Immature natural killer cell (primary cell): ENCODE measurements around the gene ZNF467. TPM values are rescaled to one million over a fixed set of nuclear protein-coding genes. Genes with fewer than 3 reads are reported as not detected.

Source experiments
- DNase-seq, 3 donors: peaks; one replicate each; pipeline ENCODE4 v3.0.0; 2022; ENCODE audit warnings: mixed read lengths in 1 of 3
- H3K27ac Mint-ChIP-seq, 6 donors: one replicate each; pipeline ENCODE4 v1.8.0; 2020; ENCODE audit warnings: mixed read lengths in 6 of 6, mild to moderate bottlenecking in 5 of 6, inconsistent platforms in 4 of 6, moderate library complexity in 3 of 6
- H3K27me3 Mint-ChIP-seq, 3 donors: one replicate each; pipeline ENCODE4 v1.8.0; 2020 to 2021; ENCODE audit warnings: low read depth in 3 of 3, mild to moderate bottlenecking in 3 of 3, mixed read lengths in 3 of 3, moderate library complexity in 3 of 3, inconsistent platforms in 1 of 3
- H3K36me3 Mint-ChIP-seq, 3 donors: one replicate each; pipeline ENCODE4 v1.8.0; 2020; ENCODE audit warnings: mixed read lengths in 3 of 3, inconsistent platforms in 2 of 3, mild to moderate bottlenecking in 2 of 3
- H3K4me1 Mint-ChIP-seq, 2 donors: one replicate each; pipeline ENCODE4 v1.8.0; 2020; ENCODE audit warnings: inconsistent platforms in 2 of 2, mild to moderate bottlenecking in 2 of 2, mixed read lengths in 2 of 2, moderate library complexity in 1 of 2
- H3K4me3 Mint-ChIP-seq, 5 donors: one replicate each; pipeline ENCODE4 v1.8.0; 2020; ENCODE audit warnings: mild to moderate bottlenecking in 5 of 5, mixed read lengths in 5 of 5, inconsistent platforms in 3 of 5, moderate library complexity in 3 of 5
- H3K9me3 Mint-ChIP-seq, 6 donors: one replicate each; pipeline ENCODE4 v1.8.0; 2020; ENCODE audit warnings: mild to moderate bottlenecking in 6 of 6, mixed read lengths in 6 of 6, inconsistent platforms in 4 of 6, moderate library complexity in 3 of 6
- polyA plus RNA-seq, 3 donors: library from polyadenylated mRNA; unstranded; fragments of 300-500 nt; fragmentation: Illumina TruSeq; gene quantifications; one replicate each; pipeline ENCODE4 v1.2.3, GENCODE V29; 2021

The ZNF467 gene
- polyA plus RNA-seq, 3 donors from 2014 or later: 1.5 to 2.3 TPM; not detected in 1

DNA sequence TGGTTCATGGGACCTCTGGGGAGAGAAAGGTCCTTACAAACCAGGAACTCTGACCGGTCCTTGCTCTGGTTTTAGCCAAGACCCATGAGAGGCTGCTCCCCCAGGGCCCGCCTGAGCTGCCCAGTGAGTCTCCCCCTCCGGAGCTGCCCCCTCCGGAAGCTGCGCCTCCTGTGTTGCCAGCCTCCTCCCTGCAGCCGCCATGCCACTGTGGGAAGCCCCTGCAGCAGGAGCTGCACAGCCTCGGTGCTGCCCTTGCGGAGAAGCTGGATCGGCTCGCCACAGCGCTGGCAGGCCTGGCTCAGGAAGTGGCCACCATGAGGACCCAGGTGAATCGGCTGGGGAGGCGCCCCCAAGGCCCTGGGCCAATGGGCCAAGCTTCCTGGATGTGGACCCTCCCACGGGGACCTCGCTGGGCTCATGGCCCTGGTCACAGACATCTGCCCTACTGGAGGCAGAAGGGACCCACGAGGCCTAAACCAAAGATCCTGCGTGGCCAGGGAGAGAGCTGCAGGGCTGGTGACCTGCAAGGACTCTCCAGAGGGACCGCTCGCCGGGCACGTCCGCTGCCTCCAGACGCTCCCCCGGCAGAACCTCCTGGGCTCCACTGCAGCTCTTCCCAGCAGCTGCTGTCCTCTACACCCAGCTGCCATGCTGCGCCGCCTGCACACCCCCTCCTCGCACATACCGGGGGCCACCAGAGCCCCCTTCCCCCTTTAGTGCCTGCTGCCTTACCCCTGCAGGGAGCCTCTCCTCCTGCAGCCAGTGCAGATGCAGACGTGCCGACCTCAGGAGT, 40.1 kb downstream of the ZNF467 start:
- Mint-ChIP-seq H3K4me1 (no peaks in the 10 kb centered on the region), H3K36me3 (peaks cover 0 to 13% (median 7%) of the 10 kb centered on the region in 3 donors), H3K9me3 (peaks cover 0 to 2% (median 0%) of the 10 kb centered on the region in 6 donors), H3K27ac (no peak overlapping the region), H3K27me3 (peaks cover 0 to 5% (median 5%) of the 10 kb centered on the region in 3 donors), H3K4me3 (no peak overlapping the region)
- DNase-seq: no peak

- H3K9me3 Mint-ChIP-seq: peaks cover 0 to 2% (median 0%) of the 10 kb centered on the region in 6 donors
- H3K36me3 Mint-ChIP-seq: peaks cover 0 to 15% (median 7%) of the 10 kb centered on the region in 3 donors
- no peak overlapping the region for H3K4me3 Mint-ChIP-seq
- DNase-seq: no peak
- no peaks in the 10 kb centered on the region for H3K4me1 Mint-ChIP-seq
- H3K27ac Mint-ChIP-seq: no peak overlapping the region
- H3K27me3 Mint-ChIP-seq: peaks cover 0 to 7% (median 5%) of the 10 kb centered on the region in 3 donors
Measured at GRCh38 chr7:149732611-149733010, 40.8 kb downstream of the ZNF467 start.

GRCh38 chr7:149732111-149732561, 41.3 kb downstream of the ZNF467 start:
- peaks cover 0 to 5% (median 5%) of the 10 kb centered on the region in 3 donors for H3K27me3 Mint-ChIP-seq
- DNase-seq: no peak
- peaks cover 0 to 2% (median 0%) of the 10 kb centered on the region in 6 donors for H3K9me3 Mint-ChIP-seq
- no peaks in the 10 kb centered on the region for H3K4me1 Mint-ChIP-seq
- no peak overlapping the region for H3K4me3 Mint-ChIP-seq
- H3K36me3 Mint-ChIP-seq: peaks cover under 1 to 20% (median 7%) of the 10 kb centered on the region in 3 donors
- no peak overlapping the region for H3K27ac Mint-ChIP-seq

DNA sequence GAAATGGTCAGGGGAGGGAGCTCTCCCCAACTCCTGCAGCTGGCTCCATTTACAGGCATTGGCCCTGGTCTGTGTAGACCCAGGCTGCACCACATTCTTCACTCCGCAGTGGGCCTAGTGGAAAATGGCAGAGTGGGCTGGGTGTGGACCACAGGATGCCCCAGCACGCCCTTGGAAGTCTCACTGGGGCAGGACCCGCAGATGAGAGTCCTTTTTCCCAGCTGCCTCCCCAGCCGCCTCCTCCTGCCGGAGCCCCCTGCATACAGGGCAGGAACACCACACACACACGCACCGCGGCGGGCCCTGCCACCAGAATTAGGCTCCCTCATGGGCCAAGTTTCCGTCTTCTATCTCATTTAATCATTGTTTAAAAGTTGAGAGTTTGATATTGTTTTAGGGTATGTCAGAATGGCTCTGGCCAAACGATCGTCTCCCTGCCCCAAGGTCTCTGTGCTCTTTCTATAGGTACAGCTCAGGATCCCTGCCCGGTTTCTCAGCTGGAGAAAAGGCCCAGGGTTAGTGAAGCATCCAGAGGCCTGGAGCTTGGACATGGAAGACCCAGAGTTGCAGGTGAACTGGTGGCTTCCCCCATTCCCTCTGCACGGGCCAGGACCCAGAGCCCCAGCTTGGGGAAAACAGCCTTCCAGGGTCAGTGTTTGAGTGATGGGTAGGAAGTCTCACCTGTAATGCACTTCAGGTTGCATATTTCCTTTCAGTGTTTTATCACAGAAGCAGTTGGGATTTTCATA, 42.0 kb downstream of the ZNF467 start:
- peak overlapping the region in 1 of 6 donors; percentile 61 for H3K27ac Mint-ChIP-seq
- H3K27me3 Mint-ChIP-seq: peaks cover 0 to 5% (median 2%) of the 10 kb centered on the region in 3 donors
- H3K4me3 Mint-ChIP-seq: no peak overlapping the region
- H3K4me1 Mint-ChIP-seq: no peaks in the 10 kb centered on the region
- H3K36me3 Mint-ChIP-seq: peaks cover 4 to 24% (median 12%) of the 10 kb centered on the region in 3 donors
- H3K9me3 Mint-ChIP-seq: peaks cover 0 to 2% (median 0%) of the 10 kb centered on the region in 6 donors
- no peak for DNase-seq

GRCh38 chr7:149729983-149730801, 43.2 kb downstream of the ZNF467 start:
- Mint-ChIP-seq H3K27ac (no peak overlapping the region), H3K4me1 (no peaks in the 10 kb centered on the region), H3K4me3 (no peak overlapping the region), H3K36me3 (peaks cover 4 to 24% (median 12%) of the 10 kb centered on the region in 3 donors), H3K27me3 (peaks cover 0 to 2% (median 0%) of the 10 kb centered on the region in 3 donors), H3K9me3 (no peaks in the 10 kb centered on the region)
- no peak for DNase-seq

DNA sequence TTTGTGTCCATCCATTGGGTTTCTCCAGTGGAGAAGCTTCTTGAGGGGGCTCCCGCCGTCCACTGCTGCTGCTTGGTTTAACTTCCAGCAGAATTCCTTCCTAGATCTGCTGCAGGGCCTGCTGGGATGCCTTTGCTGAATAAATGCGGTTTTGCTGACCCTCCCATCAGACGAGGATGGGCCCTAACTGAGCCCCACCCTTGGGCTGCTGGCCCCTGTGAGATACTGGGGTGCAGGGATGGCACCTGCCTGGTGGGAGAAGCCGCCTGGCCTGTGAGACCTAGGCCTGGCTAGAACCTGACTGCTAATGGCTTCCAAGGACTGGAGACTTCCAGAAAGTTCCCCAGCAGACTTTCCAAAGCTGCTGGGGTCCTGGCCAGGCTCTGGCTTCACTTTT, 43.8 kb downstream of the ZNF467 start:
- peaks cover 0 to 2% (median 0%) of the 10 kb centered on the region in 3 donors for H3K27me3 Mint-ChIP-seq
- H3K4me3 Mint-ChIP-seq: no peak overlapping the region
- H3K36me3 Mint-ChIP-seq: peaks cover 4 to 24% (median 12%) of the 10 kb centered on the region in 3 donors
- H3K9me3 Mint-ChIP-seq: no peaks in the 10 kb centered on the region
- no peaks in the 10 kb centered on the region for H3K4me1 Mint-ChIP-seq
- DNase-seq: no peak
- H3K27ac Mint-ChIP-seq: no peak overlapping the region

DNA sequence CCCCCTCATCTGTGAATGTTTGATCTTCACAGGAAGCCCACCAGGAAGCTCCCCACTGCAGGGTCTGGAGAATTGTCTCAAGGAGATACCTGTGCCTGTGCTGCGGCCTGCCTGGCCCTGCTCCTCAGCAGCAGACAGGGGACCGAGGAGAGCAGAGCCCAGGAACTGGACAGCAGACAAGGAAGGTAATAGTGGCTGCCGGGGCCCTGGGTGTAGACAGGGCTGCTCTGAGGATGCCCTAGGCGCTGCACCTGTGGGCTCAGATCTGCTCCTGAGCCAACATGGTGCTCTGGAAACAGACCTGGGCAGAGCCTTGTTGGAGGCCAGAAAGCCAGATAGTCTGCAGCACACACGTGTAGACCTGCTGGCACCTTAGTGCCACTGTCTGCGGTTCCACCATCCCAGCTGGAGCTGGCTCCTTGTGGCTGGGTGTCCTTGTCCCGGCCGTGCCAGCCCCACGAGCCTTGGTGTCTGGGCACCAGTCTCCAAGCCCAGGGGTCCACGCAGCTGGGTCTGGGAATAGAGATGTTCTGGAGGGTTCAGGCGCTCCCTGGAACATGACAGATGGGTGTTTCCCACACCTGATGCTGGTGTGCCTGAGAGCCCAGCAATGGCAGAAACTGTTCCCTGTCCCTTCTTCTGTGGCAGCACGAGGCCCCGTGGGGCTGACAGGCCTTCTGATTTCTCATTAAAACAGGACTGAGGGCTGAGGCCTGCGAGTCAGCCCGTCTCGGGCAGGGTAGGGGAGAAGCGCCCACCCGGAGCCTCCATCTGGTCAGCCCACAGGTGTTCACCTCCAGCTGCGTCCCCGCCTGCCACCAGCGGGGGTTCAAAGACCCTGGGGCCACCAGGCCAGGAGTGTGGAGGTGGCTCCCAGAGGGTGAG, 44.7 kb downstream of the ZNF467 start:
- DNase-seq: no peak
- peaks cover 4 to 20% (median 12%) of the 10 kb centered on the region in 3 donors for H3K36me3 Mint-ChIP-seq
- H3K27me3 Mint-ChIP-seq: peaks cover 0 to 2% (median 0%) of the 10 kb centered on the region in 3 donors
- H3K9me3 Mint-ChIP-seq: no peaks in the 10 kb centered on the region
- no peaks in the 10 kb centered on the region for H3K4me1 Mint-ChIP-seq
- H3K27ac Mint-ChIP-seq: no peak overlapping the region
- no peak overlapping the region for H3K4me3 Mint-ChIP-seq

DNA sequence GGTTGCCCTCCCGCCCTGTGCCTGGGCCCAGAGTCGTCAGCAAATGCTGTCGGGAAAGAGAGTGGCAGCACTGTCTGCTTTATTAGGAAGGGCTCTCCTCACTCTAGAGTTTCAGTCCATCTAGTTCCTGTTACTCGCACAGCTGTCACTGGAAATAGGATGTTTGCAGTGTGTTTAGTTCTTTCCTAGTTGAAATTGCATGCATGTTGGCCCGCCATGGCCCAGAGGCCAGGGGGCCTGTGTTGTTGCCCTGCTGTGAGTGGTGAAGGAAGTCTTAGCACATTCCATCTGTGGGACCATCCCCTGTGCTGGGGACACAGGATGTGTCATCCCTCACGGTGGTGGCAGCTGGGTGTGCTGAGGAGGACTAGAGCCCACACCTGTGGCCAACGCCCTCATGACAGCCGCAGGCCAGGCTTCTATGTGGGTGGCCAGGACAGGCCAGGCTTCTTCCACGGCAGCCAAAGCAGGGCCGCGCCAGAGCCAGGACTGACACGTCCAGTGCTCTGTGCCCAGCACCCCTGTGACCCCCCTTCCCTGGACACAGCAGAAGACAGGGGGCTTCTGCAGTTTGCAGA, 45.4 kb downstream of the ZNF467 start:
- Mint-ChIP-seq H3K36me3 (peaks cover 8 to 24% (median 12%) of the 10 kb centered on the region in 3 donors), H3K4me1 (no peaks in the 10 kb centered on the region), H3K4me3 (no peak overlapping the region), H3K27ac (no peak overlapping the region), H3K9me3 (no peaks in the 10 kb centered on the region), H3K27me3 (peaks cover 0 to 2% (median 0%) of the 10 kb centered on the region in 3 donors)
- DNase-seq: no peak

GRCh38 chr7:149727053-149727898, 46.1 kb downstream of the ZNF467 start:
- H3K27ac Mint-ChIP-seq: no peak overlapping the region
- H3K4me1 Mint-ChIP-seq: no peaks in the 10 kb centered on the region
- H3K36me3 Mint-ChIP-seq: peaks cover 8 to 24% (median 12%) of the 10 kb centered on the region in 3 donors
- H3K4me3 Mint-ChIP-seq: no peak overlapping the region
- DNase-seq: no peak
- peaks cover 0 to 2% (median 0%) of the 10 kb centered on the region in 3 donors for H3K27me3 Mint-ChIP-seq
- no peaks in the 10 kb centered on the region for H3K9me3 Mint-ChIP-seq

DNA sequence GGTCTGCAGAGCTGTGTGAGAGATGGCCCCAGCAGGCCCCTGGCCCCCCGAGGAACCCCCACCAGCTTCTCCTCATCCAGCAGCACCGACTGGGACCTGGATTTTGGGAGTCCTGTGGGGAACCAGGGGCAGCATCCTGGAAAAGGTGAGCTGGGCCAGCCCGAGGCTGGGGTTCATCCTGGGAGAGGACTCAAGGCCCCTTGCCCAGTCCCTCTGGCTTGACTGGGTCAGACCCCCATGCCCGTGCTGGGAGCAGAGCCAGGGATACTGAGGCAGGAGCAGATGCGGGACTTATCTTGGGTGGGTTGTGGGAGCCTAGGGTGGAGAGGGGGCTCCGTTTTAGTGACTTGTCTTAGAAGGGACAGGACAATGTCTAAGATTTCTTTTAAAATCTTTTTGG, 47.5 kb downstream of the ZNF467 start:
- Mint-ChIP-seq H3K27ac (no peak overlapping the region), H3K27me3 (peaks cover 0 to 6% (median 0%) of the 10 kb centered on the region in 3 donors), H3K4me1 (peaks cover 9 to 12% of the 10 kb centered on the region in 2 donors), H3K9me3 (no peaks in the 10 kb centered on the region), H3K36me3 (peaks cover 9 to 22% (median 13%) of the 10 kb centered on the region in 3 donors), H3K4me3 (no peak overlapping the region)
- DNase-seq: no peak

DNA sequence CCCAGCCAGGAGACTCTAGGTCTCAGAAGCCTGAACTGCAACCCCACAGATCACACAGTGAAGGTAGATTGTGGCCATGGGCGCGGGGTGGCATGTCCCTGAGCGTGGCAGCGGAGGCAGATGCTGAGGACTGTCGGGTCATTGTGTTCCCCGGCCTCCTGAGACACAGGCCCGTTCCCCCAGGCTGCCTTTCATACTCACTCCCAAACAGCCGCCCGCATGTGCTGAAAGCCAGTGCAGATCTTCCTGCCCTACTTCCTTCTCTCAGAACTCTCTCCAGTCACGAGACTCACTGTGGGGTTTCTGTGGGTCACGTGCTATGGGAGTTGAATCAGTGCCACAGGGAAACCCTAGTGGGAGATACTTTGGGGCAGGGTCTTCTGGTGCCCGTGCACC, 48.0 kb downstream of the ZNF467 start:
- peaks cover 14 to 17% of the 10 kb centered on the region in 2 donors for H3K4me1 Mint-ChIP-seq
- no peak overlapping the region for H3K4me3 Mint-ChIP-seq
- no peak overlapping the region for H3K27ac Mint-ChIP-seq
- DNase-seq: no peak
- H3K9me3 Mint-ChIP-seq: no peaks in the 10 kb centered on the region
- peaks cover 9 to 20% (median 13%) of the 10 kb centered on the region in 3 donors for H3K36me3 Mint-ChIP-seq
- H3K27me3 Mint-ChIP-seq: peaks cover 0 to 11% (median 3%) of the 10 kb centered on the region in 3 donors
